OCI-LY1 (cell line): ENCODE results near the gene SIGLEC6.
"Not testable (repeated sequence)": the region's sequence is repeated elsewhere in the genome, so short reads cannot be mapped to it uniquely, and the experiment has no call there.

ENCODE experiments used
- EZH2 ChIP-seq: fragments of 200-600 bp; sonication (generic), shearing (Covaris generic); IDR thresholded peaks from 2 replicates; pipeline ENCODE4 v1.8.0; 2017; ENCODE audit warnings: borderline replicate concordance, mixed run types, mild to moderate bottlenecking, antibody characterized with exemption, low read length, moderate library complexity, mixed read lengths
- TF ChIP-seq, protein P1 (sequence below): fragments of 200-600 bp; sonication (generic), shearing (Covaris generic); IDR thresholded peaks from 2 replicates; pipeline ENCODE4 v1.5.1; 2017; ENCODE audit warnings: mild to moderate bottlenecking, antibody characterized with exemption, low read length, moderate library complexity, mixed read lengths

GRCh38 chr19:51500931-51501330, 30.5 kb downstream of the SIGLEC6 start:
- TF ChIP-seq, protein P1, sequence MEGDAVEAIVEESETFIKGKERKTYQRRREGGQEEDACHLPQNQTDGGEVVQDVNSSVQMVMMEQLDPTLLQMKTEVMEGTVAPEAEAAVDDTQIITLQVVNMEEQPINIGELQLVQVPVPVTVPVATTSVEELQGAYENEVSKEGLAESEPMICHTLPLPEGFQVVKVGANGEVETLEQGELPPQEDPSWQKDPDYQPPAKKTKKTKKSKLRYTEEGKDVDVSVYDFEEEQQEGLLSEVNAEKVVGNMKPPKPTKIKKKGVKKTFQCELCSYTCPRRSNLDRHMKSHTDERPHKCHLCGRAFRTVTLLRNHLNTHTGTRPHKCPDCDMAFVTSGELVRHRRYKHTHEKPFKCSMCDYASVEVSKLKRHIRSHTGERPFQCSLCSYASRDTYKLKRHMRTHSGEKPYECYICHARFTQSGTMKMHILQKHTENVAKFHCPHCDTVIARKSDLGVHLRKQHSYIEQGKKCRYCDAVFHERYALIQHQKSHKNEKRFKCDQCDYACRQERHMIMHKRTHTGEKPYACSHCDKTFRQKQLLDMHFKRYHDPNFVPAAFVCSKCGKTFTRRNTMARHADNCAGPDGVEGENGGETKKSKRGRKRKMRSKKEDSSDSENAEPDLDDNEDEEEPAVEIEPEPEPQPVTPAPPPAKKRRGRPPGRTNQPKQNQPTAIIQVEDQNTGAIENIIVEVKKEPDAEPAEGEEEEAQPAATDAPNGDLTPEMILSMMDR = not testable (repeated sequence)
- TF ChIP-seq EZH2 = not testable (repeated sequence)
